HG02973 (cell line): Measurements from ENCODE around the gene GRIK4.
"Not testable (repeated sequence)": the region's sequence is repeated elsewhere in the genome, so short reads cannot be mapped to it uniquely, and the experiment has no call there.

Experiments
- ATAC-seq: cut with Tn5 transposase; IDR thresholded peaks from one replicate; pipeline ENCODE4 v1.9.1; 2021; ENCODE audit warnings: moderate library complexity; ENCODE audit not compliant: unreplicated experiment

Gene GRIK4

DNA sequence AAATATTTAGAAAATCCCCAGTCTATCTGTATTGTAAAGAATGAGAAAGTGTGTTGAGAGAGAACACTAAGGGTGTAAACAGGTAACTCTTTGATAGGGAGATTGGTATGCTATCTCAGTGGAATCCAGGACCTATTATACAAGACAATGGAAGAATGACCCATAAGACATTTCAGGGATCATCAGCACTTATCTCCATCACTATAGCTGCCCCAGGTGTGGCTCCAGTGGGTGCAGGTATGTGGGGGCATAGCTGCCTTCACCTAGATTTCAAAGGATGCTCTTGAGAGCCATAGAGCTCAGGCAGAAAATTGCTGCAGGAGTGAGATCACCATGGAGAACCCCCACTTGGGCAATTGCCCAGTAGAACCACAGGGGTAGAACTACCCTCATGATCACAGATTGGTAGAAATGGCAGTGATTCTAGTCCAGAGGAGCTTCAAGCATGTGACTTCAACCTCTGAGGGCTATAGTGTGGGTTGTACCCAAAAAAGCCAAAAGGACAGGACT is 260.1 kb downstream of the GRIK4 start:
- no peak for ATAC-seq

GRCh38 chr11:120773501-120774031 is 262.0 kb downstream of the GRIK4 start:
- ATAC-seq = peak; percentile 54

DNA sequence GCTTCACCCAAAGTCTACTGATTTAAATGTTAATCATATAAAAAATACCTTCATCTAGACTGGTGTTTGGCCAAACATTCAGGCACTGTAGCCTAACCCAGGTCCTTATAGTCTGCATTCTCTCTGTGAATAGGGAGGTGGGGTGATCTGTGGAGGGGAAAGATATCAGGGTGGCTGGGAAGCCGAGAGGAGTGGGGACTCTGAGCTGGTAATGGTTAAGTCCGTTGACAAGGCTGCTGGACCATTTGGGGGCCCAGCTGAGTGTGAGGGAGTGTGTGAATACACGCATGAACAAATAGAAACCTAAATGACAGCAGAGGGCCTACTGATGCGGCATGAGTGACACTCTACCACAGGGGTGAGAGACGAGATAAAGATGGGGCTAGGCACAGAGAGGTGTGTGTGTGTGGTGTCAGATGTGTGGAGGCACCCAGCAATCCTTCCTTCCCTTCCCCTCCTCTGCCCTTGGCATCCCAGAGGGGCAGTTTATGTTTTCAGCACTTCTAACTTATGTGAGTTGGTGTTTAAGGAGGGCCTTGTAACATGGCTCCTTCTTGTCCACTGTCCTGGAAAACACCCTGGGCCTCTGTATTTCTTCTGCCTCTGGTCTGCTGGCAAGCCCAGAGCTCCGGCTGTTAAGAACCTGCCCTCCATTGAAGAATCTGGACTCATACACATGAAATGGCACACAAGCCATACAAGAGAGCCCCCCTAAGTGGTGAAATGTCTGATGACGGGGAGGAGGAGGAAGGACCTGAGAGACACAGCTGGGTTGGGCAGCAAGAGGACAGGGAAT is 263.2 kb downstream of the GRIK4 start:
- ATAC-seq = no peak

DNA sequence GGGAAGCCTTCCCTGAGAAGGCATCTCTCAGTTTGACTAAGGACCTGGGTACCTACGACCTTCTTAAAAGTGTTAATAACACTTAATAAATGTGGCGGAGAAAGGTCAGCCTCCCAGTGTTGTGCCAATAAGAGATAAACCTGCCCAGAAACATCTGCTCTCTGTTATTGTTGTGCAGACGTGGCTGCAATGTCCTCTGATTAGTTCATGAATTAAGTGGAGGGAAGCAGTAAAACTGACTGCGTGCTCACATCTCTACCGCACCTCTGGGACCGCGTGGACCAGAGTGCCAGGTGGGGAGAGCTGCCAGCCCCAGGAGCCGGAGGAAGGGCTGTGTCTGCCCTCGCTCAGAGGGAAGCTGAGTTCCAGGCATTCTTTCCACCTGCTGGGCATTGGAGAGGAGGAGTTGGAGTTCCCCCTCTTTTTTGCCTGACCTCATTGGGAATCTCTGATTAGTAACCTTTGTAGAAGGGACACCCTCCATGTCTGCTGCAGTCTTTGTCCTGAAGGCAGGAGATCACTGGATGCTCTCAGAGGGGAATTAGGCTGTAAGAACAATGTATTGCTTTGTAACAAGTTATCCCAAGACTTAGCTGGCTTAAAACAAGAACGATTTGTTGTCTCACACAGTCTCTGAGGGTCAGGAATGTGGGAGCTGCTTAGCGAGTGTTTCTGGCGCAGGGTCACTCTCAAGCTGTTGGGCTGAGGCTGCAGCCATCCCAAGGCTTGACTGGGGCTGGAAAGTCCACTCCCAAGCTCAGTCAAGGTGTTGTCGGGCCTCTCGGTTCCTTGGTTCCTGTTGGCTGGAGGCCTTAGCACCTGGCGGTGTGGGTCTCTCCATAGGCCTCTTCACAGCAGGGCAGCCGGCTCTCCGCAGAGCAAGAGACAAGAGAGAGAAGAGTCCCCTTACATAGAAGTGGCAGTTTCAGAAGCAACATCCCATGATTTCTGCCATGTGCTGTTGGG is 264.7 kb downstream of the GRIK4 start:
- no peak for ATAC-seq

GRCh38 chr11:120778685-120779490 is 267.3 kb downstream of the GRIK4 start:
- ATAC-seq = no peak

DNA sequence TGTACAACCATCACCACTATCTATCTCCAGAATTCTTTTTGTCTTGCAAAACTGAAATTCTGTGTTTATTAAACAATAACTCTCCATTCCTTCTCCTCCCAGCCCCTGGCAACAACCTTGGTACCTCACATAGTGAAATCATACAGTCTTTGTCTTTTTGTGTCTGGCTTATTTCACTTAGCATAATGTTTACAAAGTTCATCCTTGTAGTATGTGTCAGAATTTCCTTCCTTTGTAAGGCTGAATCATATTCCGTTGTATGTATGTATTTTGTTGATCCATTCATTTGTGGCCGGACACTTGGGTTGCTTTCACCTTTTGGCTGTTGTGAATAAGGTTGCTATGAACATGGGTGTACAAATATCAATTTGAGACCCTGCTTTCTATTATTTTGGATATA is 268.7 kb downstream of the GRIK4 start:
- no peak for ATAC-seq

DNA sequence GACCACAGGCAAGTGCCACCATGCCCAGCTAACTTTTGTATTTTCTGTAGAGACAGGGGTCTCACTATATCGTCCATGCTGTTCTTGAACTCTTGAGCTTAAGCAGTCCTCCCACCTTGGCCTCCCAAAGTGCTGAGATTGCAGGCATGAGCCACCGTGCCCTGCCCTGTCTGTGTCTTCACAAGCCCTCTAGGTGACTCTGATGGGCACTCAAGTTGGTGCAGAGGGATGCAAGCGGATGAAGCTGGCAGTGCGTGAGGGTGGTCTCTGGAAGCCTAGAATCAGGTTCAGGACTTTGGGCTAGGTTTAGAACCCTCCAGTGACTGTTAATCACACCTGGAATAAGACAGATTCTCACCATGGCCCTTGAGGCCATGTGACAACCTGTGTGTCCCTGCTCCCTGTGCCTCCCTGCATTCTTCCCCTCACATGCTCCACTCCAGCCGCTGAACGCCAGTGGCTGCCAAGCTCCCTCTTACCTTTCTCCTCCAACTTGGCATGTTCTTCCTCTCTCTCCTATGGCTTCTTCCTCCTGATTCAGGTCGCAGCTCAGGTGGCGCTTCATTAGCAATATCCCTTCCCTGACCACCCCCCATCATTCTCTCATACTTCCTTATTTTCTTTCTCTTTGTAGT is 270.1 kb downstream of the GRIK4 start:
- ATAC-seq = no peak

- no peak for ATAC-seq
These were observed 273.2 kb downstream of the GRIK4 start for GRCh38 chr11:120784566-120785251.

- ATAC-seq = no peak
These were observed 274.0 kb downstream of the GRIK4 start for GRCh38 chr11:120785576-120785975.

DNA sequence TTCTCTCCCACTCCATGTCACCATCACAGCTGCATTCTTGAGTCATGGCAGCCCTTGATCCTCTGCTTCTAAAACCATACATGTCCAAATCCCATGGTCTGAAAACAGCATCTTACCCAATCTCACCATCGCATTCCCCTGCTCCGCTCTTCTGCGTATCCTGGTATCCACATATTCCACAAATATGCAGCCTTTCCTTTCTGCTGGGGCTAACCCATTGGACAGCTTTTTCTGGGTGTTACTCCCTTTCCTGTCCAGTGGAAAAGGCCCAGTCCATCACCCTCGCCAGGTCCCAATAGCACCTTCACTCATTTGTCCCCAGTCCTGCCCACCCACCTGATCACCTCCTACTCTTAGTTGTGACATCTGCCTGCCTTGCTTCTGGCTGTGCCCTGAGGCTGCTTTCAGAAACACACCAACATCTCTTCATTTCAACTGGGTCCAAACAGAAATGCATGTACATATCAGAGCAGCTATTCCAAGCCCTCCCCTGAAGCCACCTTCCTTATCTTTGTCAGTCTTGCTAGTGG is 274.7 kb downstream of the GRIK4 start:
- ATAC-seq = no peak

GRCh38 chr11:120787224-120787623 is 275.7 kb downstream of the GRIK4 start:
- ATAC-seq = not testable (repeated sequence)

- ATAC-seq = no peak
These were observed 277.8 kb downstream of the GRIK4 start for GRCh38 chr11:120789391-120789790.

GRCh38 chr11:120792306-120792705 is 280.8 kb downstream of the GRIK4 start:
- no peak for ATAC-seq

GRCh38 chr11:120793150-120793549 is 281.6 kb downstream of the GRIK4 start:
- no peak for ATAC-seq

DNA sequence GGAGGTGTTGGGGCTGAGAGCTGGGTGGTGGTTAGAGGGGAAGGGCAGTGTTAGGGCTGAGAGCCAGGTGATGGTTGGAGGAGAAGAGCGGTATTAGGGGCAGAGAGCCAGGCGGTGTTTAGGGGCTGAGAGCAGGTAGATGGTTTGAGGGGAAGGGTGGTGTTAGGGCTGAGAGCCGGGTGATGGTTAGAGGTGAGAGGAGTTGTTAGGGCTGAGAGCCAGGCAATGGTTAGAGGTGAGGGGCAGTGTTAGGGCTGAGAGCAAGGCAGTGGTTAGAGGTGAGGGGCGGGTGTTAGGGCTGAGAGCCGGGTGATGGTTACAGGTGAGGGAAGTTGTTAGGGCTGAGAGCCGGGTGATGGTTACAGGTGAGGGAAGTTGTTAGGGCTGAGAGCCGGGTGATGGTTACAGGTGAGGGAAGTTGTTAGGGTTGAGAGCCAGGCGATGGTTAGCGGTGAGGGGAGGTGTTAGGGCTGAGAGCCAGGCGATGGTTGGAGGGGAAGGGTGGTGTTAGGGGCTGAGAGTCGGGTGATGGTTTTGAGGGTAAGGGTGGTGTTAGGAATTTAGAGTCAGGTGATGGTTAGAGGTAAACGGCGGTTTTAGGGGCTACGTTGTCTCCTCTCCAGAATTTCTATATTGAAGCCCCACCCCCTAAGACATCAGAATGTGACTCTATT is 282.4 kb downstream of the GRIK4 start:
- no peak for ATAC-seq

GRCh38 chr11:120794748-120795147 is 283.2 kb downstream of the GRIK4 start:
- no peak for ATAC-seq

- ATAC-seq = no peak
These were observed 283.6 kb downstream of the GRIK4 start for GRCh38 chr11:120795185-120795584.

GRCh38 chr11:120797143-120797542 is 285.6 kb downstream of the GRIK4 start:
- no peak for ATAC-seq

DNA sequence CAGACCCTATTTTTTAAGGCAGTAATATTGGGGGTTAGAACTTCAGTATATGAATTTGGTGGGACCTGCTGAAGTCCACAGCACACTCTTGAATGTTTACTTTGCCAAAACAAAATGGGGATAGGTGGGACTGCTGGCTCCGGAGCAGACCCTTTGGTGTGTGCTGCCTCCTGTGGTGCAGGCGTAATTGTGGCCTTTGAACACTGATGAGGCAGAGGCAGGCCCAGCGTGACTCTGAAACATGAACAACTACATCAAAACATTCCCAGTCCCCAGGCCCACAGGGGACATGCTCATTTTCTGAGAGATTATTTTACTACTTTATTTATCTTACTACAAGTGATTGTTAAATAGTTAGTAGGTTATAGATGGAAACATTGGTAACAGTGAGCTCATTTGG is 287.3 kb downstream of the GRIK4 start:
- no peak for ATAC-seq
